Panc1 (cell line): ENCODE measurements around the gene GNAO1. TPM values are rescaled to one million over a fixed set of nuclear protein-coding genes. Genes with fewer than 3 reads are reported as not detected.

Experiments used
- ATAC-seq: fragments of 200-7000 bp; cut with Tn5 transposase; 2 replicates; pipeline ENCODE4 v1.9.1; 2020; ENCODE audit warnings: mild to moderate bottlenecking, moderate library complexity
- BruUV-seq: library from RNA; stranded (reverse); fragments of 400-500 nt; replicated peaks from 2 replicates; lab custom pipeline; 2021; lab: Mats Ljungman, UMichigan
- CTCF ChIA-PET: fragments of 300-600 bp; sonication (Branson Sonifier 250); formaldehyde crosslinking; loops from one replicate; lab custom pipeline; 2022; ENCODE audit warnings: antibody characterized with exemption; lab: Charles Lee
- POLR2A ChIA-PET: fragments of 300-600 bp; sonication (Branson Sonifier 250); formaldehyde crosslinking; loops from one replicate; lab custom pipeline; 2022; ENCODE audit warnings: antibody characterized with exemption; lab: Charles Lee
- DNase-seq: peaks from one replicate; pipeline ENCODE4 v3.0.0-alpha.2; 2010; ENCODE audit warnings: low read depth, low spot score
- H3K27ac ChIP-seq: 2 replicates; pipeline ENCODE4 v1.5.1; 2011; ENCODE audit warnings: mild to moderate bottlenecking, low read length, inconsistent platforms
- H3K27me3 ChIP-seq: fragments of 200-500 bp; sonication (Bioruptor generic); 2 replicates; pipeline ENCODE4 v1.6.0; 2014; ENCODE audit warnings: low read length, inconsistent platforms; ENCODE audit not compliant: control insufficient read depth, insufficient read depth
- H3K36me3 ChIP-seq: fragments of 200-500 bp; sonication (Bioruptor generic); 2 replicates; pipeline ENCODE4 v1.5.1; 2014; ENCODE audit warnings: inconsistent platforms, mild to moderate bottlenecking, low read length, moderate library complexity; ENCODE audit not compliant: control insufficient read depth, insufficient read depth
- H3K4me1 ChIP-seq: 2 replicates; pipeline ENCODE4 v1.5.1; 2011; ENCODE audit warnings: inconsistent platforms, mild to moderate bottlenecking, low read length, moderate library complexity; ENCODE audit not compliant: control insufficient read depth, insufficient read depth
- H3K4me3 ChIP-seq, 2 experiments: 2 replicates each; pipeline ENCODE4 v1.5.1; 2011 to 2012; ENCODE audit warnings: low read depth in 2 of 2, low read length in 2 of 2, mild to moderate bottlenecking in 2 of 2, inconsistent platforms in 1 of 2, moderate library complexity in 1 of 2
- H3K9me3 ChIP-seq: fragments of 200-500 bp; sonication (Bioruptor generic); 2 replicates; pipeline ENCODE4 v1.5.1; 2014; ENCODE audit warnings: low read depth, mild to moderate bottlenecking, inconsistent platforms, low read length, moderate library complexity; ENCODE audit not compliant: control insufficient read depth, insufficient read depth
- POLR2AphosphoS5 ChIP-seq: IDR thresholded peaks from 2 replicates; pipeline ENCODE4 v1.6.1; 2012; ENCODE audit warnings: mild to moderate bottlenecking, low read depth, low read length, moderate library complexity
- SIN3A ChIP-seq: IDR thresholded peaks from 2 replicates; pipeline ENCODE4 v1.6.1; 2012; ENCODE audit warnings: low read depth, mild to moderate bottlenecking, low read length, moderate library complexity, borderline replicate concordance; ENCODE audit not compliant: insufficient read depth
- TCF7L2 ChIP-seq: IDR thresholded peaks from 2 replicates; pipeline ENCODE4 v1.6.1; 2011; ENCODE audit warnings: mild to moderate bottlenecking, low read depth, low read length, inconsistent platforms
- in situ Hi-C: cut with HindIII; loops from 2 replicates; pipeline ENCODE4 v1.10.0; 2016; ENCODE audit warnings: low sequenced_read_pairs, low pct_unique_long_range_greater_than_20kb
- intact Hi-C: fragments of 100-400 bp; cut with micrococcal nuclease; formaldehyde crosslinking; loops from one replicate; pipeline ENCODE4 v1.10.0; 2022; ENCODE audit not compliant: unreplicated experiment
- total RNA-seq: library from RNA; stranded (reverse); gene quantifications from one replicate; pipeline ENCODE4 v1.2.1, GENCODE V29; 2021; ENCODE audit not compliant: unreplicated experiment
- TF ChIP-seq, protein P1 (sequence below): fragments of 450-650 bp; IDR thresholded peaks from 2 replicates; pipeline ENCODE4 v1.5.1; 2017; ENCODE audit warnings: mild to moderate bottlenecking
- TF ChIP-seq, protein P2 (sequence below), 2 experiments: IDR thresholded peaks; 2 replicates each; pipeline ENCODE4 v1.6.1; 2011 to 2012; ENCODE audit warnings: low read depth in 2 of 2, control low read depth in 1 of 2, low read length in 1 of 2, mild to moderate bottlenecking in 1 of 2, moderate library complexity in 1 of 2; ENCODE audit not compliant: insufficient read depth in 1 of 2

Gene GNAO1
- total RNA-seq, 1 experiment from 2014 or later, result 33.4 TPM

GRCh38 chr16:56246051-56246817 is 54.9 kb downstream of the GNAO1 start:
- H3K4me3 ChIP-seq, result peak overlapping the region in 1 of 2 experiments; percentile 24; a peak in 2 of 4 replicates
- intact Hi-C loops, result no loop called here
- no peak for TF ChIP-seq SIN3A
- TF ChIP-seq, protein P1, sequence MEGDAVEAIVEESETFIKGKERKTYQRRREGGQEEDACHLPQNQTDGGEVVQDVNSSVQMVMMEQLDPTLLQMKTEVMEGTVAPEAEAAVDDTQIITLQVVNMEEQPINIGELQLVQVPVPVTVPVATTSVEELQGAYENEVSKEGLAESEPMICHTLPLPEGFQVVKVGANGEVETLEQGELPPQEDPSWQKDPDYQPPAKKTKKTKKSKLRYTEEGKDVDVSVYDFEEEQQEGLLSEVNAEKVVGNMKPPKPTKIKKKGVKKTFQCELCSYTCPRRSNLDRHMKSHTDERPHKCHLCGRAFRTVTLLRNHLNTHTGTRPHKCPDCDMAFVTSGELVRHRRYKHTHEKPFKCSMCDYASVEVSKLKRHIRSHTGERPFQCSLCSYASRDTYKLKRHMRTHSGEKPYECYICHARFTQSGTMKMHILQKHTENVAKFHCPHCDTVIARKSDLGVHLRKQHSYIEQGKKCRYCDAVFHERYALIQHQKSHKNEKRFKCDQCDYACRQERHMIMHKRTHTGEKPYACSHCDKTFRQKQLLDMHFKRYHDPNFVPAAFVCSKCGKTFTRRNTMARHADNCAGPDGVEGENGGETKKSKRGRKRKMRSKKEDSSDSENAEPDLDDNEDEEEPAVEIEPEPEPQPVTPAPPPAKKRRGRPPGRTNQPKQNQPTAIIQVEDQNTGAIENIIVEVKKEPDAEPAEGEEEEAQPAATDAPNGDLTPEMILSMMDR, result peak; percentile 25
- TF ChIP-seq, protein P2, sequence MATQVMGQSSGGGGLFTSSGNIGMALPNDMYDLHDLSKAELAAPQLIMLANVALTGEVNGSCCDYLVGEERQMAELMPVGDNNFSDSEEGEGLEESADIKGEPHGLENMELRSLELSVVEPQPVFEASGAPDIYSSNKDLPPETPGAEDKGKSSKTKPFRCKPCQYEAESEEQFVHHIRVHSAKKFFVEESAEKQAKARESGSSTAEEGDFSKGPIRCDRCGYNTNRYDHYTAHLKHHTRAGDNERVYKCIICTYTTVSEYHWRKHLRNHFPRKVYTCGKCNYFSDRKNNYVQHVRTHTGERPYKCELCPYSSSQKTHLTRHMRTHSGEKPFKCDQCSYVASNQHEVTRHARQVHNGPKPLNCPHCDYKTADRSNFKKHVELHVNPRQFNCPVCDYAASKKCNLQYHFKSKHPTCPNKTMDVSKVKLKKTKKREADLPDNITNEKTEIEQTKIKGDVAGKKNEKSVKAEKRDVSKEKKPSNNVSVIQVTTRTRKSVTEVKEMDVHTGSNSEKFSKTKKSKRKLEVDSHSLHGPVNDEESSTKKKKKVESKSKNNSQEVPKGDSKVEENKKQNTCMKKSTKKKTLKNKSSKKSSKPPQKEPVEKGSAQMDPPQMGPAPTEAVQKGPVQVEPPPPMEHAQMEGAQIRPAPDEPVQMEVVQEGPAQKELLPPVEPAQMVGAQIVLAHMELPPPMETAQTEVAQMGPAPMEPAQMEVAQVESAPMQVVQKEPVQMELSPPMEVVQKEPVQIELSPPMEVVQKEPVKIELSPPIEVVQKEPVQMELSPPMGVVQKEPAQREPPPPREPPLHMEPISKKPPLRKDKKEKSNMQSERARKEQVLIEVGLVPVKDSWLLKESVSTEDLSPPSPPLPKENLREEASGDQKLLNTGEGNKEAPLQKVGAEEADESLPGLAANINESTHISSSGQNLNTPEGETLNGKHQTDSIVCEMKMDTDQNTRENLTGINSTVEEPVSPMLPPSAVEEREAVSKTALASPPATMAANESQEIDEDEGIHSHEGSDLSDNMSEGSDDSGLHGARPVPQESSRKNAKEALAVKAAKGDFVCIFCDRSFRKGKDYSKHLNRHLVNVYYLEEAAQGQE (IDR thresholded peaks at IDR 0.05; ENCODE audit: insufficient read depth in 1 of 2, low read depth in 2 of 2, low read length in 1 of 2), result no peak
- TF ChIP-seq TCF7L2, result peak; percentile 85
- TF ChIP-seq POLR2AphosphoS5, result peak; percentile 68
- H3K27ac ChIP-seq, result peak overlapping the region; percentile 86
- POLR2A ChIA-PET, result interaction anchor here (0.5 kb wide), 1 partner anchor 102 kb away, joined by 3 read pairs; no protein-coding TSS in a partner anchor
- H3K9me3 ChIP-seq, result no peaks in the 10 kb centered on the region
- no peaks in the 10 kb centered on the region for H3K27me3 ChIP-seq
- in situ Hi-C loops, result no loop called here
- CTCF ChIA-PET, result interaction anchor here (0.5 kb wide), 1 partner anchor 1651 kb away, joined by 4 read pairs; no protein-coding TSS in a partner anchor
- ATAC-seq, result peak; percentile 95
- peaks cover 32% of the 10 kb centered on the region for H3K4me1 ChIP-seq
- H3K36me3 ChIP-seq, result no peaks in the 10 kb centered on the region
- no TSS peak for BruUV-seq
- DNase-seq, result peak; percentile 32

- H3K4me1 ChIP-seq, result peaks cover 29% of the 10 kb centered on the region
- POLR2A ChIA-PET, result no interaction called here
- ATAC-seq, result no peak
These were observed 55.7 kb downstream of the GNAO1 start for GRCh38 chr16:56247018-56247417.

More at GRCh38 chr16:56247018-56247417, 55.7 kb downstream of the GNAO1 start:
- TF ChIP-seq POLR2AphosphoS5 (no peak), TCF7L2 (no peak), SIN3A (no peak)
- TF ChIP-seq, protein P2 (IDR thresholded peaks at IDR 0.05; ENCODE audit: insufficient read depth in 1 of 2, low read depth in 2 of 2, low read length in 1 of 2), result no peak
- TF ChIP-seq, protein P1, result no peak
- no peak for DNase-seq
- Histone ChIP-seq H3K36me3 (no peaks in the 10 kb centered on the region), H3K4me3 (no peak overlapping the region), H3K27me3 (no peaks in the 10 kb centered on the region), H3K27ac (peak overlapping the region; percentile 79), H3K9me3 (no peaks in the 10 kb centered on the region)
- intact Hi-C loops, result no loop called here
- CTCF ChIA-PET, result no interaction called here
- in situ Hi-C loops, result no loop called here
- no TSS peak for BruUV-seq
